H1 (cell line): ENCODE data around the gene SPIB. TPM values are rescaled to one million over a fixed set of nuclear protein-coding genes. Genes with fewer than 3 reads are reported as not detected.

Experiments
- CTCF ChIA-PET: fragments of 300-600 bp; sonication (Branson Sonifier 250); formaldehyde crosslinking; loops from one replicate; lab custom pipeline; 2021; ENCODE audit not compliant: partially characterized antibody; lab: Charles Lee
- POLR2A ChIA-PET: fragments of 300-600 bp; sonication (Branson Sonifier 250); formaldehyde crosslinking; loops from one replicate; lab custom pipeline; 2021; ENCODE audit warnings: inconsistent platforms; ENCODE audit not compliant: partially characterized antibody; lab: Charles Lee
- DNase-seq, 2 experiments: peaks; one replicate each; pipeline versions ENCODE4 v3.0.0 to v3.0.0-alpha.2; 2010 to 2022; ENCODE audit warnings: low spot score in 2 of 2, low read depth in 1 of 2, mixed read lengths in 1 of 2
- FAIRE-seq: peaks from 2 replicates; lab custom pipeline; 2011; peaks lifted over from hg19 to GRCh38; lab: Jason Lieb, UNC
- H2AFZ ChIP-seq: 2 replicates; pipeline ENCODE4 v1.8.1; 2012; ENCODE audit warnings: low read length, inconsistent platforms
- H2AK5ac ChIP-seq: 2 replicates; pipeline ENCODE4 v1.6.1; 2013; ENCODE audit warnings: low read depth, low read length
- H2BK120ac ChIP-seq: replicated peaks from 2 replicates; pipeline ENCODE3; 2013; ENCODE audit warnings: low read depth, low read length, inconsistent platforms
- H2BK12ac ChIP-seq: 2 replicates; pipeline ENCODE4 v1.6.1; 2013; ENCODE audit warnings: low read depth, low read length
- H2BK15ac ChIP-seq: 2 replicates; pipeline ENCODE4 v1.6.1; 2013; ENCODE audit warnings: low read length
- H2BK20ac ChIP-seq: 2 replicates; pipeline ENCODE4 v1.6.1; 2013; ENCODE audit warnings: low read length
- H2BK5ac ChIP-seq: 2 replicates; pipeline ENCODE4 v1.6.1; 2013; ENCODE audit warnings: low read depth, low read length
- H3K14ac ChIP-seq: 2 replicates; pipeline ENCODE4 v1.6.1; 2013; ENCODE audit warnings: inconsistent platforms; ENCODE audit not compliant: insufficient read length
- H3K18ac ChIP-seq: 2 replicates; pipeline ENCODE4 v1.6.1; 2013; ENCODE audit warnings: low read length; ENCODE audit errors: extremely low read depth
- H3K23ac ChIP-seq: 2 replicates; pipeline ENCODE4 v1.6.1; 2013; ENCODE audit warnings: inconsistent platforms; ENCODE audit not compliant: insufficient read length
- H3K23me2 ChIP-seq: 2 replicates; pipeline ENCODE4 v1.6.1; 2013; ENCODE audit warnings: low read depth, low read length
- H3K27ac ChIP-seq: 2 replicates; pipeline ENCODE4 v1.6.1; 2011; ENCODE audit warnings: low read depth, low read length, inconsistent platforms
- H3K27me3 ChIP-seq, 4 experiments: replicated peaks in 1 of 4; 1 replicate in 1 of 4; 2 replicates in 3 of 4; pipeline versions ENCODE4 v1.6.1 to v1.8.1; 2011 to 2013; ENCODE audit warnings: low read length in 3 of 4, mild to moderate bottlenecking in 3 of 4, inconsistent platforms in 2 of 4, mixed read lengths in 2 of 4, moderate library complexity in 1 of 4; ENCODE audit not compliant: control insufficient read depth in 3 of 4, insufficient read depth in 3 of 4; ENCODE audit errors: extremely low read depth in 1 of 4
- H3K36me3 ChIP-seq, 4 experiments: 2 replicates each; pipeline versions ENCODE4 v1.6.1 to v1.8.1; 2011 to 2013; ENCODE audit warnings: mild to moderate bottlenecking in 4 of 4, low read length in 3 of 4, moderate library complexity in 2 of 4, control low read depth in 1 of 4, inconsistent platforms in 1 of 4; ENCODE audit not compliant: insufficient read depth in 4 of 4, control insufficient read depth in 2 of 4
- H3K4ac ChIP-seq: replicated peaks from 2 replicates; pipeline ENCODE3; 2013; ENCODE audit warnings: low read length, low read depth, mixed read lengths, inconsistent platforms; ENCODE audit not compliant: insufficient read length
- H3K4me1 ChIP-seq, 4 experiments: replicated peaks in 1 of 4; 1 replicate in 1 of 4; 2 replicates in 3 of 4; pipeline versions ENCODE4 v1.6.1 to v1.8.1; 2011 to 2013; ENCODE audit warnings: low read length in 3 of 4, inconsistent platforms in 2 of 4, mixed read lengths in 1 of 4; ENCODE audit not compliant: insufficient read depth in 4 of 4, control insufficient read depth in 3 of 4
- H3K4me2 ChIP-seq, 2 experiments: 2 replicates each; pipeline versions ENCODE4 v1.6.1 to v1.8.1; 2011 to 2013; ENCODE audit warnings: low read depth in 2 of 2, low read length in 2 of 2, control low read depth in 1 of 2, inconsistent platforms in 1 of 2, mild to moderate bottlenecking in 1 of 2; ENCODE audit not compliant: insufficient read depth in 1 of 2
- H3K4me3 ChIP-seq, 4 experiments: fragments of 200-600, 300-600 bp in 1 of 4; sonication (generic), shearing (Covaris generic), sonication (Bioruptor Twin) in 1 of 4; 2 replicates each; pipeline versions ENCODE4 v1.5.1 to v1.8.1; 2011 to 2016; ENCODE audit warnings: low read length in 4 of 4, low read depth in 3 of 4, control low read depth in 2 of 4, inconsistent platforms in 2 of 4, mild to moderate bottlenecking in 2 of 4, mixed read lengths in 1 of 4, moderate library complexity in 1 of 4; ENCODE audit not compliant: insufficient read depth in 2 of 4; ENCODE audit errors: extremely low read depth in 1 of 4
- H3K56ac ChIP-seq: replicated peaks from 2 replicates; pipeline ENCODE3; 2013; ENCODE audit warnings: low read depth, mild to moderate bottlenecking, mixed read lengths, low read length, inconsistent platforms; ENCODE audit not compliant: insufficient read length
- H3K79me1 ChIP-seq: 2 replicates; pipeline ENCODE4 v1.6.1; 2013; ENCODE audit warnings: low read depth, low read length, control low read depth
- H3K79me2 ChIP-seq, 2 experiments: 2 replicates each; pipeline versions ENCODE4 v1.6.1 to v1.8.1; 2012 to 2013; ENCODE audit warnings: low read length in 2 of 2, mild to moderate bottlenecking in 2 of 2, inconsistent platforms in 1 of 2; ENCODE audit not compliant: insufficient read depth in 2 of 2, control insufficient read depth in 1 of 2
- H3K9ac ChIP-seq, 4 experiments: replicated peaks in 1 of 4; 1 replicate in 1 of 4; 2 replicates in 3 of 4; pipeline versions ENCODE4 v1.6.1 to v1.8.1; 2011 to 2013; ENCODE audit warnings: low read depth in 3 of 4, low read length in 3 of 4, control low read depth in 2 of 4, mild to moderate bottlenecking in 2 of 4, moderate library complexity in 2 of 4, inconsistent platforms in 1 of 4; ENCODE audit errors: extremely low read depth in 1 of 4
- H3K9me3 ChIP-seq, 2 experiments: 2 replicates each; pipeline versions ENCODE4 v1.6.1 to v1.8.1; 2012 to 2013; ENCODE audit warnings: mild to moderate bottlenecking in 2 of 2, moderate library complexity in 2 of 2, control low read depth in 1 of 2, inconsistent platforms in 1 of 2, low read depth in 1 of 2, low read length in 1 of 2, mixed read lengths in 1 of 2; ENCODE audit not compliant: insufficient read depth in 2 of 2
- H4K20me1 ChIP-seq, 2 experiments: replicated peaks in 1 of 2; 2 replicates each; pipeline versions ENCODE3 to v1.8.1; 2011 to 2013; ENCODE audit warnings: inconsistent platforms in 2 of 2, low read length in 2 of 2, mild to moderate bottlenecking in 1 of 2; ENCODE audit not compliant: insufficient read depth in 2 of 2, control insufficient read depth in 1 of 2
- H4K5ac ChIP-seq: 2 replicates; pipeline ENCODE4 v1.6.1; 2013; ENCODE audit warnings: low read length, low read depth, mixed read lengths, inconsistent platforms; ENCODE audit not compliant: insufficient read length
- H4K8ac ChIP-seq: 2 replicates; pipeline ENCODE4 v1.8.0; 2013; ENCODE audit warnings: mild to moderate bottlenecking, moderate library complexity, low read length, inconsistent platforms; ENCODE audit not compliant: insufficient read depth; ENCODE audit errors: extremely low read depth
- H4K91ac ChIP-seq: replicated peaks from 2 replicates; pipeline ENCODE3; 2013; ENCODE audit warnings: low read length, mixed read lengths, inconsistent platforms; ENCODE audit not compliant: insufficient read length
- BCL11A ChIP-seq, 2 experiments: IDR thresholded peaks; one replicate each; pipeline ENCODE4 v1.6.1; 2011; ENCODE audit warnings: low read depth in 2 of 2, low read length in 2 of 2, mild to moderate bottlenecking in 2 of 2
- KDM1A ChIP-seq: fragments of 200-600, 300-600 bp; sonication (generic); IDR thresholded peaks from 2 replicates; pipeline ENCODE4 v1.7.1; 2016; ENCODE audit warnings: mild to moderate bottlenecking, low read length, borderline replicate concordance
- SIRT6 ChIP-seq: IDR thresholded peaks from one replicate; pipeline ENCODE4 v1.7.1; 2012; ENCODE audit warnings: low read length, inconsistent platforms
- WGBS, 2 experiments: shearing (Covaris generic) in 1 of 2; methylation state at CpG; one replicate each; pipeline versions ENCODE4 v1.1.6 to v1.1.7; 2013 to 2015; ENCODE audit warnings: low lambda C conversion rate in 2 of 2, mixed read lengths in 2 of 2, inconsistent platforms in 1 of 2, low coverage in 1 of 2, missing lambda C conversion rate in 1 of 2; ENCODE audit not compliant: insufficient replicate concordance in 2 of 2, insufficient coverage in 1 of 2, insufficient read length in 1 of 2; ENCODE audit errors: extremely low coverage in 1 of 2, missing lambda C conversion rate in 1 of 2; 5-methylcytosine and 5-hydroxymethylcytosine counted together
- polyA plus RNA-seq, 7 experiments: library from polyadenylated mRNA; depleted of rRNA in 3 of 7; stranded (reverse) in 5 of 7; unstranded in 2 of 7; fragments of >200 nt in 5 of 7; fragments of 200-250 nt in 2 of 7; gene quantifications; 1 replicate in 5 of 7; 2 replicates in 1 of 7; 4 replicates in 1 of 7; pipeline versions ENCODE4 v1.2.1 to v1.2.3, GENCODE V29; 2011 to 2013; ENCODE audit warnings: missing spikeins in 2 of 7, mixed read lengths in 2 of 7
- total RNA-seq: library from RNA; stranded (reverse); fragmentation: NEBNext Ultra II Directional; extraction: Animal tissue kit (Norgen Biotek cat#: 25700); gene quantifications from 2 replicates; pipeline ENCODE4 v1.2.1, GENCODE V29; 2021
- TF ChIP-seq, protein P1 (sequence below): IDR thresholded peaks from 2 replicates; pipeline ENCODE4 v1.6.1; 2012; ENCODE audit warnings: inconsistent platforms

The SPIB gene
- total and polyA plus RNA-seq, 2 of the 8 experiments (the other 6 are each of a cell fraction or from before 2014, with no cell fraction given) = 11.1 to 17.4 TPM

DNA sequence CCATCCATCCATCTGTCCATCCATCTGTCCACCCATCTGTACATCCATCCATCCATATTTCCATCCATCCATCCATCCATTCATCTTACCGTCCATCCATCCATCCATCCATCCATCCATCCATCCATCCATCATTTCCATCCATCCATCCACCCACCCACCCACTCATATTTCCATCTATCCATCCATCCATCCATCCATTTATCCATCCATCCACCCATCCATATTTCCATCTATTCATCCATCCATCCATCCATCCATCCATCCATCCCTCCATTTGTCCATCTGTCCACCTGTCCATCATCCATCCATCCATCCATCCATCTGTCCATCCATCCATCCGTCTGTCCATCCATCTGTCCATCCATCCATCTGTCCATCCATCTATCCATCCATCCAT, 37.3 kb downstream of the SPIB start:
- ChIA-PET CTCF (no interaction called here), POLR2A (interaction anchor here (1.1 kb wide), 1 partner anchor 10 kb away, joined by 4 read pairs; no protein-coding TSS in a partner anchor)
- Histone ChIP-seq H2BK5ac (no peak overlapping the region), H3K9me3 (no peaks in the 10 kb centered on the region), H3K27ac (no peak overlapping the region), H3K27me3 (no peaks in the 10 kb centered on the region; a peak in 2 of 7 replicates), H2BK12ac (no peak overlapping the region), H3K56ac (no peak overlapping the region), H3K79me2 (no peaks in the 10 kb centered on the region), H3K4me3 (no peak overlapping the region), H2BK20ac (no peak overlapping the region), H4K5ac (no peak overlapping the region), H3K36me3 (no peaks in the 10 kb centered on the region), H4K91ac (no peak overlapping the region), H3K9ac (no peak overlapping the region), H3K23ac (no peak overlapping the region), H3K14ac (no peak overlapping the region), H4K8ac (no peak overlapping the region), H2BK120ac (no peak overlapping the region), H3K18ac (no peak overlapping the region), H2AK5ac (no peak overlapping the region), H3K4me1 (peaks cover 0 to 3% (median under 1%) of the 10 kb centered on the region in 4 experiments; a peak in 2 of 7 replicates), H4K20me1 (peaks cover 0 to 3% of the 10 kb centered on the region in 2 experiments), H3K4ac (no peak overlapping the region), H3K23me2 (peaks cover 7% of the 10 kb centered on the region; the same call in 1 of the 2 replicates), H2BK15ac (no peak overlapping the region), H3K79me1 (no peaks in the 10 kb centered on the region), H2AFZ (no peak overlapping the region), H3K4me2 (no peak overlapping the region)
- 83 to 100% methylated on average over 1 to 2 of the region's 2 CpGs for WGBS, 2 experiments
- DNase-seq = no peak
- no peak for FAIRE-seq
- TF ChIP-seq, protein P1, sequence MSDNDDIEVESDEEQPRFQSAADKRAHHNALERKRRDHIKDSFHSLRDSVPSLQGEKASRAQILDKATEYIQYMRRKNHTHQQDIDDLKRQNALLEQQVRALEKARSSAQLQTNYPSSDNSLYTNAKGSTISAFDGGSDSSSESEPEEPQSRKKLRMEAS = no peak
- no peak for TF ChIP-seq SIRT6
- no peak for TF ChIP-seq KDM1A
- TF ChIP-seq BCL11A (IDR thresholded peaks at IDR 0.05; ENCODE audit: low read depth in 2 of 2, low read length in 2 of 2) = no peak
